HG03097 (cell line): ENCODE measurements around the gene EYA4.

Source experiments
- ATAC-seq: cut with Tn5 transposase; IDR thresholded peaks from one replicate; pipeline ENCODE4 v1.9.1; 2021; ENCODE audit not compliant: unreplicated experiment, low FRiP score

The EYA4 gene

DNA sequence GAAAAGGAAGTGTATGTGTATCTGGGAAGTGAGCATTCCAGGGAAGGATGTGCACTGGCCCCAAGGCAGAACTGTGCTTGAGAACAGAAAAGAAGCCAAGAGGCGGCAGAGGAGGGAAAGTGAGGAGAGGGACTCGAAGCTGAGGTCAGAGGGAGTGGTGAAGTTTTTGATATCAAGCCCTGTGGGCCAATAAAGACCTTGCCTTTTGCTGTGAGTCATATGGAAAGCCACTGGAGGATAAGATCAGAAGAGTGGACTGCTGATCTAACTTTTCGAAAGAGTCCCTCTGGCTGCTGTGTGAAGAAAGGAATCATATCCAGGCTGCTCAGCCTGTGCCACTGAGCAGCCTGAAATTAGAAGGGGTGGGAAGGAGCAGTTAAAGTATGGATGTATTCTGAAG lies 99.4 kb downstream of the EYA4 start:
- ATAC-seq = no peak

DNA sequence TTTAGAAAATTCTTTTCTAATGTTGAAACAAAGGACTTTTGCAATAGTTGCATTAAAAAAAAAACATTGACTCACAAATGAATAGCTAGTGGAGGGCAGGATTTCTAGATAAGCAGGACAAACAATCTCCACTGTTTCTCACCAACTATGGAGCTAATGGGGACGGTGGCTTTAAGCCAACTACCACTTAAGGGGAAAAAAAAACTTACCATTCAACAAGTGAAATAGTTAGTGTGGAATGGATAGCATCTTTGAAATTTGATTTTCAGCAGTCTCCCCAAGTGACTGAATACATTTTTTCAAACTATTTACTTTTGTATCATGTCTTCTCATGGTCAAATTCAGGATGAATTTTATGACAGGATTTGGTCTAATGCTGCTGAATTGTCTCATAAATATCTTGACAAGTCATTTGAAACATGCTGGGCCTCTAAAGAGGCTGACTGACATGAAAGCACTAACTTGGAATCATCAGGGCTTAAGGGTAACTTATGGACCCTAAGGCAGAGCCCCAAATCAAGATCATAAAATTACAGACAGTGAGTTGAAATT lies 100.5 kb downstream of the EYA4 start:
- ATAC-seq = no peak

- no peak for ATAC-seq
These were observed 102.1 kb downstream of the EYA4 start for GRCh38 chr6:133343220-133343619.

GRCh38 chr6:133348846-133349245 lies 107.7 kb downstream of the EYA4 start:
- no peak for ATAC-seq

GRCh38 chr6:133350928-133351327 lies 109.8 kb downstream of the EYA4 start:
- ATAC-seq = no peak

DNA sequence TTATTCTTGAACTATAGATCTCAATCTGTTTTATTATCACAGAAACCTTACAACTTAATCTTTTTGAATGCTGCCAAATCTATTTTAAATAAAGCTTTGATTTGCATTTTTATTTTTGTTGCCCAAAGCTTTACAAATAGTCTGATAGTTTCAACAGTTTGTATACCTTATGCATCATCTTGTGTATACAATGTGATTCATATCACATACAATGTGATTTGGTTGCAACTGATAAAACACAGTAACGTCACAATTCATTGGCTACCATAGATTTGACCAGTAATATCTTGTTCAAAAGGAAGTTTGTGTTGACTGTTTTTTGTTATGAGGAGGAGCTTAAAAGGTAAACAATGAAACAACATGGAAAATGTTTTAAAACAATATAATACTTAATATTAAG lies 110.9 kb downstream of the EYA4 start:
- ATAC-seq = no peak

- no peak for ATAC-seq
These were observed 111.9 kb downstream of the EYA4 start for GRCh38 chr6:133353061-133353460.

- no peak for ATAC-seq
These were observed 114.8 kb downstream of the EYA4 start for GRCh38 chr6:133355922-133356321.

- no peak for ATAC-seq
These were observed 117.5 kb downstream of the EYA4 start for GRCh38 chr6:133358574-133359150.

DNA sequence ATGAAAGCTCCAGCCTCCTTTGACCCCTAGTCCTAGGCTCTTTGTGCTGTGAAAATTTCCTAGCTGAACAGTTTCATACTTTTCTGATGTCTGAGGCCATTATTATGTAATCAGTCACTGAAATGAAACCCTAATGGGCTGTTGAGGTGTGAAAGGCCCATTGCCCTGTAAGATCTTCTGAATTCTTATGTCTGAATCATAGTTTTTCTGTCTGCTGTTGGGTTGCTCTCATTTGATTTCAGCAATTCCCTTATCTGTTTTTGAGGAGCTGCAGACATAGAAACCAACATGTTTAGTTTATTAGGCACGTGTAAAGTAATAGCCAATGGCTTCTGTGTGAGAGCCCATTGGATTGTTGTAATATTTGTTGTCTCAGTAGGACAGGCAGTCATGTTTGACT lies 118.1 kb downstream of the EYA4 start:
- ATAC-seq = no peak

DNA sequence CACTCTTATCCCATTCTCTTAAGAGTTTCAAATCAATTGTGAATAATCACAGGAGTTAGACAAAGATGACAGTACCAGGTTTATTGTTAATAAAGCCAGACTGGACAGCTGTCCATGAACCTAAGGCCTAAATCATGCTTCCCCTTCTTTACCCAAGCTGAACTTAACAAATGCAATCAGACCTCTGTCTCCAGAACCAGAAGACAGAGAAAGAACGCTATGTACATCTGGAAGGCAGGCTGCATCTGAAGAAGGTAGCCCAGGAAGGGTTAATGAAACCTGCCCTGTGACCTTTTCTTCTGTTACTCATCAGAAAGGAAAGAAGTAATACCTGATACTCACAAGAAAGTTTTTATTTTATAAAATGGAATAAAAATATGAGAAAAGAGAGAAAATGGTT lies 118.6 kb downstream of the EYA4 start:
- no peak for ATAC-seq

DNA sequence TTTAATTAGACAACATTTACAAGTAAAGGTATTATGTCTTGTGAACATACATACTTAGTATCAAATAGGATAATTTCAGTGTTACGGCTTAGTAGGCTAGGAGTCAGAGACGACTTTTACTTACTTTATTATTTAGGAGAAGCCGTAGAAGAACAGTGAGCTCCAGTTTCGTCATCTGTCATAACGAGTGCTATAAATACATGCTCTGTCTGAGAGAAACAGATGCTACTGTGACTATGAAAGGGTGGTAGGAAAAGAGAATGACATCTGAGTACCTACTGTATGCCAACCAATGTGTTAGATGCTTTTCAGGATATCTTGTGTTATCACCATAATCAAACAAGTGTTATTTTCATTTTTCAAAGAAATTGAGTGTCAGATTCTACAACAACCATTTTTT lies 119.0 kb downstream of the EYA4 start:
- no peak for ATAC-seq

DNA sequence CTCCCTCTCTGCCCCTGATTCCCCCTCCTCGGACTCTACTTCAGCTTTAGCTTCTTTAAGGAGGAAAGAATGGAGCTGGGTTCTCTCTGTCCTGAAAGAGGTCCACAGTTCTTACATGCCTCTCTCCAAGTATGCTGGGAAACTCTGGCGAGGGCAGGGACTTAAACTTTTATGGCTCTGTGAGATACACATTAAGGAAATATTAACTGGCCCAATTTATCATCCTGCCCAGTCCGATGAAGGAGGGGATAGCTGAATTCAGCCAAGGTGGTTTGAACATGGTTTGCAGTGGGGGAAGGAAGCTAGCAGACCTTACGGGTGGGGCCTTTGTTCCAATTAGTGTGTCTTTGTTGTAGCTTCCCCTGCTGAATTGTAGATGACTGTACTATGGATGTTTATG lies 121.7 kb downstream of the EYA4 start:
- no peak for ATAC-seq

GRCh38 chr6:133368664-133369063 lies 127.5 kb downstream of the EYA4 start:
- no peak for ATAC-seq

DNA sequence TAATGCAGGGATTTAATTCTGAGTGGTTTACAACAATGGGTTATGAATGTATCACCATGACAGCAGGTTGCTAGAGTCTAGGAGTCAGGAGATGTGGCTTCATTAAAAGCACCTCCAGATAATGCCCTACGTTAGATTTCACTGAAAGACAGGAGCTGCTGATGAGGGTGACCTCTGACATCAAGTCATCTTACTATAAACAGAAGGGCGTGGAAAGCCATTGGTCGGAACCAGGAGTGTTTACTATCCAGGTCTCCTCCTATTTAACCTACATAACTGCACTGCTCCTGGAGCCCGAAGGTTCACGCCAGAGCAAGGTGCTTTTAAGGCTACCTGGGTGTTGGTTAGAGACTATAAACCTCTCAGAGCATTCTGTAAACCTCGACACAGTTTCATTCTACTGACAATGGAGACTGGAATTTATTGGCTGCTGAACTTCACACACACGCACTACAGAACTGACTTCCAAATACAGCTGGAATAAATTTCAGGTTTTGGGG lies 128.7 kb downstream of the EYA4 start:
- no peak for ATAC-seq

DNA sequence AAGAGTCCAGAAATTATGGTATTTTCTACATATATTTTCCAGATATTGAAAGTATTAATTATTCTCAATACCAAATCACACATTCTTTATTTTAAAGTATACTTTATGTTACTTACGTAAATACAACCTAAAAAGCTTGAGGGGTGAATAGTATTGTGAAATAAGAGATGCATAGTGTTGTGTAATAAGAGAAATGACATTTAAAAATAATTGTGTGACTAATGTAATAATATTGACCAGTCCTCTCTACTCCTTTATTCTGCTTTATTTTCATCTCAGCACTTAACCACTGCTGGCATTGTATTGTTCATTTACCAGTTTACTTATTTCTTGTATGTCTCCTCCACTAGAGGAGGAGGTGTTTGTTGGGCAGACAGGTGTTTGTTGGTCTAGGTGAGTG lies 135.6 kb downstream of the EYA4 start:
- ATAC-seq = no peak

DNA sequence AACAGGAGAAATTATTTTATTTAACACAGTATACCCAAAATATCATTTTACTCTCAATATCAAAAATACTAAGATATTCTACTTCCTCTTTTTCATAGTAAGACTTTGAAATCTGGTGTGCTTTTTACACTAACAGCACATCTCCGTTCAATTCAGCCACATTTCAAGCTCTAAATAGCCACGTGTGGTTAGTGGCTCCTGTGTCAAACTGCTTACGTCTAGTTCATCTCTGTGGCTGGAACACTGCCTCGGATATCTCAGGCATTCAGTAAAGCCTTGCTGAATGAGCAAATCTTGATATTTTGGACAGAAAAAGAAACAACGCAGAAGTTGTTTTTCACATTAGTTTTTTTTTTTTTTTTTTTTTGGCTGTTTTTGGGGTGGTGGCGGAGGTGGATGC lies 136.1 kb downstream of the EYA4 start:
- ATAC-seq = no peak

DNA sequence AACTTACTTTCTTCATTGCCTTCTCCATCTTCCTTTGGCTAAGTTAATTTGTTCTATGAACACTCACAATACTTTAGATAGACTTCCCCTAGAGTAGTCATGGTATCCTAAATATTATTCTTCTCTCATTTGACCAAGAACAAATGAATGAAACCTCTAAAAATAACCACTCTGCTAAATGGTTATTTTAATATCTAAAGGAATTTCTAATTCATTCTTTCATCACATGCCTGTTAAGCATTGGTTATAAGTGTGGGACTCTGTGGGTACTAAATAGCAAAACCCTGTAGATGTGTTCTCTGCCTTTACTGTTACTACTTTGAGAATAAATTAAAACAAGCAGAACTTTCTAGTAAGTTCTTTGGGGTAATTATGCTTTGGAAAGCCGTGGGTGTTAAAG lies 138.9 kb downstream of the EYA4 start:
- ATAC-seq = no peak

- no peak for ATAC-seq
These were observed 139.6 kb downstream of the EYA4 start for GRCh38 chr6:133380723-133381122.

- ATAC-seq = no peak
These were observed 147.6 kb downstream of the EYA4 start for GRCh38 chr6:133388731-133389130.

- ATAC-seq = no peak
These were observed 149.0 kb downstream of the EYA4 start for GRCh38 chr6:133390168-133390567.

DNA sequence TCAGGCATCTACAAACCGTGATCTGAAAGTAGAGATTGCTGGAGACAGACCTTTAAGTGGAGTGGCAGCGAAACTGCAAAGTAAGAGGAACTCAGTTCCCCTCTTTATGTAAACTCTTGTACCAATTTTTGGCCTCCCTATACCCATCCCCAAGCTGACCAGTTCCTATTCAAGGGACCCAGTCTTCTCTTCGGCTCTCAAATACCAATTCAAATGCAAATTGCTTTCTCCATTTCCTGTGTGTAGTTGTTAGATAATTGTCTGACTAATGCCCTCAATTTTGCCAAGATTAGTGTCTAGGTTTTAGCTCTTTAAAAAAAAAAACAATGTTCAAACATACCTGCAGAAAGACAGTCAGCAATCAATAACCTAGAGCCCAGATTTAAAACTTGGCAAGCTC lies 150.9 kb downstream of the EYA4 start:
- no peak for ATAC-seq

DNA sequence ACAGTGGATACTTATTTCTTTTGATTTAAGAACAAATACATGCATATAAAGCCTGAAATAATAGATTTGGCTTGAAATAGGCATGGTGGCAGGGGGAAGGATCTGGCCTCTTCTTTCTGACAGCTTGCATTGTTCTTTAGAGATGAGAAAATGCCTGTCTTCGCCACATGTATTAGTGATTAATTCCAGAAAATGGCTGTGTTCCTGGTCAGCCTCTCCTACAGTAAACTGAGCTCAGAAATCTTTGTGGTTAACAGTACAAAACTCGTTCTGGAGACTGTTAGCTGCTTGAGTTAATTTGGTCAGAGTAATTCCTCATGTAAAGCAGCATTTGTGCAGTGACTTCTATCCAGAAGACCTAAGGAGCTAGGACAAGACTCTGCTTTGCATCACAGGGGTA lies 151.5 kb downstream of the EYA4 start:
- no peak for ATAC-seq
